ENCODE measurements around the gene COMMD1.
"Not testable (repeated sequence)": the region's sequence is repeated elsewhere in the genome, so short reads cannot be mapped to it uniquely, and the experiment has no call there.

Gene COMMD1

DNA sequence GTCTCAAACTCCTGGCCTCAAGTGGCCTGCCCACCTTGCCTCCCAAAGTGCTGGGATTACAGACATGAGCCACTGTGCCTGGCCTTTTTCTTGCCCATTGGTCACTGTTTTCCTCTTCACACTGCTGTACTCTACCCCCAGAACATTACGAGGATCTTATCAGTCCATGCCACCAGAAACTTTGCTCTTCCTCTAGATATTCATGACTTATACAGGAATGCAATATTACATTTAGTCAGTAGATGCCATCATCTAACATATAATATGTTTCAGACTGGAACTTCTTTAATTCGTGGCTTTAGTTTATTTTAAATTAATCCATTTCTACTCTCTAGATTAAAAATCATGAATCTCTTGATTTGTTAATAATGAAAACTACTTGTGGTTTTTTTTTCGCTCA, 135.5 kb downstream of the COMMD1 start:
- DNase-seq (ENCODE audit: low spot score in 2 of 2) (no peak), ATAC-seq (ENCODE audit: low read depth) (no peak)
- H3K4me3 Mint-ChIP-seq = no peak overlapping the region
- H3K27ac Mint-ChIP-seq = peak overlapping the region; percentile 21
- H3K36me3 Mint-ChIP-seq = peaks cover 6% of the 10 kb centered on the region
- H3K4me1 Mint-ChIP-seq = peaks cover 9% of the 10 kb centered on the region
- no peaks in the 10 kb centered on the region for H3K27me3 Mint-ChIP-seq
- peaks cover 2% of the 10 kb centered on the region for H3K9me3 Mint-ChIP-seq

DNA sequence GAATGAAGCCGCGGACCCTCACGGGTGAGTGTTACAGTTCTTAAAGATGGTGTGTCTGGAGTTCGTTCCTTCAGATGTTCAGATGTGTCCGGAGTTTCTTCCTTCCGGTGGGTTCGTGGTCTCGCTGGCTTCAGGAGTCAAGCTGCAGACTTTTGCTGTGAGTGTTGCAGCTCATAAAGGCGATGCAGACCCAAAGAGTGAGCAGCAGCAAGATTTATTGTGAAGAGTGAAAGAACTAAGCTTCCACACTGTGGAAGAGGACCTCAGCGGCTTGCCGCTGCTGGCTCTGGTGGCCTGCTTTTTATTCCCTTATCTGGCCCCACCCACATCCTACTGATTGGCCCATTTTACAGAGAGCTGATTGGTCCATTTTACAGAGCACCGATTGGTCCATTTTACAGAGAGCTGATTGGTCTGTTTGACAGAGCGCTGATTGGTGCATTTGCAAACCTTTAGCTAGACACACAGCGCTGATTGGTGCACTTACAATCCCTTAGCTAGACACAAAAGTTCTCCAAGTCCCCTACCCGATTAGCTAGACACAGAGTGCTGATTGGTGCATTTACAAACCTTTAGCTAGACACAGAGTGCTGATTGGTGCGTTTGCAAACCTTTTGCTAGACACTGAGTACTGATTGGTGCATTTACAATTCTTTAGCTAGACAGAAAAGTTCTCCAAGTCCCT, 136.4 kb downstream of the COMMD1 start:
- H3K27me3 Mint-ChIP-seq; H3K4me3 Mint-ChIP-seq; DNase-seq (ENCODE audit: low spot score in 2 of 2); ATAC-seq (ENCODE audit: low read depth); H3K27ac Mint-ChIP-seq; H3K36me3 Mint-ChIP-seq; H3K9me3 Mint-ChIP-seq; H3K4me1 Mint-ChIP-seq: not testable (repeated sequence)

DNA sequence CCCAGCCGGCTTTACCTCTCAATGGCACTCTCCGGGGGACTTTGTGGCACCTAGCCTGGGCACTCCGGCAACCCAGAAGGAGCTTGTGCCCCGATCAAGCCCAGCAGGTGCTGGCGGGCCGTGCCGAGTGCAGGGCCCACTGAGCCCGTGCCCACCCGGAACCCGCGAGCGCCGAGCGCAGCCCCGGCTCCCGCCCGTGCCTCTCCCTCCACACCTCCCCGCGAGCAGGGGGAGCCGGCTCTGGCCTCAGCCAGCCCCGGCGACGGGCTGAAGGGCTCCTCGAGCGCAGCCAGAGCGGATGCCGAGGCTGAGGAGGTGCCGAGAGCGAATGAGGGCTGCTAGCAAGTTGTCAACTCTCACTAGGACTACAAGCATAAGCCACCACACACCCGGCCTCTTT, 136.9 kb downstream of the COMMD1 start:
- DNase-seq (ENCODE audit: low spot score in 2 of 2) = no peak
- Mint-ChIP-seq H3K27me3 (no peaks in the 10 kb centered on the region), H3K4me3 (no peak overlapping the region), H3K4me1 (peaks cover 9% of the 10 kb centered on the region), H3K9me3 (peaks cover 2% of the 10 kb centered on the region), H3K27ac (no peak overlapping the region), H3K36me3 (peaks cover 9% of the 10 kb centered on the region)
- no peak for ATAC-seq (ENCODE audit: low read depth)

DNA sequence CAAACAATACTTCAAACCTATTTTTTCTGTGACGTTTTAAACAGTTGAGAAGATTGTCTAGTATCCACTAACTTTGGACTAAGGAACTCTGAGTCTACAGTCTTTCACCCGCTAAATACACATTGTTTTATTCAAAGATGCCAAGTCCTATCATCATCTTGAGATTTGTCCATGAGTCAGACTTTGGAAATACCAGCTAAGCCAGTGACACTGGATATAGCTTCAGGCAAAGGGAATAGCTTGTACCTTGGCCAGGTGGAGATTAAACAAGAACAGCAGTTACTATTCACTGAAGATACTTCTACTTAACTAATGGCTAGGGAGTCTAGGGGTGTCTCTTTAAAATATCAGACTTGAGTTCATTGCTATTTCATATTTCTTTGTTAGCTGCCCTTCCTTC, 137.5 kb downstream of the COMMD1 start:
- Mint-ChIP-seq H3K36me3 (peaks cover 9% of the 10 kb centered on the region), H3K9me3 (peaks cover 2% of the 10 kb centered on the region), H3K27me3 (no peaks in the 10 kb centered on the region), H3K4me1 (peaks cover 12% of the 10 kb centered on the region), H3K27ac (no peak overlapping the region), H3K4me3 (no peak overlapping the region)
- DNase-seq (ENCODE audit: low spot score in 2 of 2) (no peak), ATAC-seq (ENCODE audit: low read depth) (no peak)

DNA sequence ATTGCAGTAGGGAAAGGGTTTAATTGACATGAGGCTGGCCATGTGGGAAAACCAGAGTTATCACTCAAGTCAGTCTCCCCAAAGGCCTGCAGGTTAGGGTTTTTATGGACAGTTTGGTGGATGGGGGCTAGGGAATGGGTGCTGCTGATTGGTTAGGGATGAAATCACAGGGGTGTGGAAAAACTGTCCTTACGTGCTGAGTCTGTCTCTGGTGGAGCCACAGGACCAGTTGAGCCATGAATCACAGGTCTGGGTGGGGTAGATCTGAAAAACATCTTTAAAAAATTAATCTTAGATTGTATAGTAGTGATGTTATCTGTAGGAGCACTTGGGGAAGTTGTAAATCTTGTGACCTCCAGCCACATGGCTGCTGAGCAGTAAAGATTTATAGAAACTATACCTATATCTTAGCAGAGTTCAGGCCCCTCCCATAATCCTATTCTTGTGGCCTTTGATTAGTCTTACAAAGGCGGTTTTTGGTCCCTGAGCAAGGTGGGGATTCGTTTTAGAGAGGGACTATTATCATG, 139.6 kb downstream of the COMMD1 start:
- peaks cover 9% of the 10 kb centered on the region for H3K36me3 Mint-ChIP-seq
- no peaks in the 10 kb centered on the region for H3K27me3 Mint-ChIP-seq
- no peak overlapping the region for H3K4me3 Mint-ChIP-seq
- DNase-seq (ENCODE audit: low spot score in 2 of 2) (no peak), ATAC-seq (ENCODE audit: low read depth) (no peak)
- no peak overlapping the region for H3K27ac Mint-ChIP-seq
- H3K9me3 Mint-ChIP-seq = peaks cover 2% of the 10 kb centered on the region
- peaks cover 5% of the 10 kb centered on the region for H3K4me1 Mint-ChIP-seq

DNA sequence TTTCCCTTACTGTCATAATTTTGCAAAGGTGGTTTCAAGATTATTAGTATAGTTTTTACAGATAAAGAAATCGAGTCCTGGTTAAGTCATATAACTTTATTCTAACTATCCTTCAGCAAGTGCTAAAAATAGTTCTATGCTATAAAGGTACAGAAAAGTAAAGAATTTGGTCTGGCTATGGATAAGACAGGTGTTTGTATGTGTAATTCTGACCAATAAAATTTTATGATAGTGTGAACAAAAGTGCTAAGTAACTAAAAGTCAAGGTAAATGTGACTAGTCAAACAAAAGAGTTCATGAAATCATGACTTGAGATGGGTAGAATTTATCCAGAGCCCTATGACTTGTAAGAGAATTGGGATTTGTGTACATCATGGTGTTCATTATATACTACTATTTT, 140.7 kb downstream of the COMMD1 start:
- H3K4me3 Mint-ChIP-seq = no peak overlapping the region
- DNase-seq (ENCODE audit: low spot score in 2 of 2) (no peak), ATAC-seq (ENCODE audit: low read depth) (no peak)
- H3K9me3 Mint-ChIP-seq = peaks cover 2% of the 10 kb centered on the region
- peaks cover 9% of the 10 kb centered on the region for H3K36me3 Mint-ChIP-seq
- H3K27me3 Mint-ChIP-seq = no peaks in the 10 kb centered on the region
- no peak overlapping the region for H3K27ac Mint-ChIP-seq
- peaks cover 3% of the 10 kb centered on the region for H3K4me1 Mint-ChIP-seq

DNA sequence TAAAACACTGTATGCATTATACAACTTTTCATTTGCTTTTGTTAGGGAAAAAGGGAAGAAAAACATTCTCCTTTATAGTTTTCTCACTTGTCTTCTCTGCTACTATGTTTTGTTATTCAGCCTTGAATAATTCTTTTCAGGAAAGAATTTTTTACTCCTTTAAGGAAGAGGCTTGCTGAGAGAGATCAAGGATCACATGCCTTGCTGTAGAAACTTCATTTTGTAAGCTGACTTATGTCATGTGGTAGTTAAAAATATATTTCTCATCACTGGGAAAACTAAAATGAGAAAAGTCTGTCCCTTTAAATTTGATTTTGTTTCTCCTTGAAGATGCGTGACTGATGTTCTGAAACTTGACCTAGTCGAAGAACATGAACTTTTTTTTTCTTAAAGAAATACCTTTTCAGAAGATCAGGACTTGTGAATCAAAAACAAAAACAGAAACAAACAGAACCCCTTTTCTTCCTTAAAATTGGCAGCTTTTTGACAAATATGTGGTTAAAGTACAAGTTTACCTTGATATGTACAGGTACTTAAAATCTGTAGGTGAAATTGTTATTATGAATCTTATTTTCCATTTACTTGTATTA, 145.1 kb downstream of the COMMD1 start:
- no peak for DNase-seq (ENCODE audit: low spot score in 2 of 2)
- Mint-ChIP-seq H3K36me3 (peaks cover 7% of the 10 kb centered on the region), H3K27me3 (no peaks in the 10 kb centered on the region)

DNA sequence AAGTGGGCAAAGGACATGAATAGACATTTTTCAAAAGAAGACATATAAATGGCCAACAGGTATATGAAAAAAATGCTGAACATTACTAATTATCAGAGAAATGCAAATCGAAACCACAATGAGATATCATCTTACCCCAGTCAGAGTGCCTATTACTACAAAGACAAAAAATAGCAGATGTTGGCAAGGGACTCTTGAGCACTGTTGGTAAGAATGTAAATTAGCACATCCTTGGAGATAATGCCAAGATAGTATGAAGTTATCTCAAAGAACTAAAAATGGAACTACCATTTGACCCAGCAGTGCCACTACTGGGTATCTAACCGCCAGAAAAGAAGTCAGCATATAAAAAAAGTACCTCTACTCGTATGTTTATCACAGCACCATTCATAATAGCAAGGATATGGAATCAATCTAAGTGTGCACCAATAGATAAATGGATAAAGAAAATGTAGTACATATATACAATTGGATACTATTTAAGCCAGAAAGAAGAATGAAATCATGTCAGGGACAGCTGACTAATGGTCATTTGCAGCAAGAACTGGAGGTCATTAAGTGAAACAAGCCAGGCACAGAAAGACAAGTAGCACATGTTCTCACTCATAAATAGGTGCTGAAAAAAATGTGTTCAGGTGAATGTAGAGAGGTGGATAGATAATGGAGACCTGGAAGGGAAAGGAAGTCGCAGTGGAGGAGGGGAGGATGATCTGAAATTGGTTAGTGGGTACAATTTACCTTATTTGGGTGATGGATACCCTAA, 148.7 kb downstream of the COMMD1 start:
- DNase-seq (ENCODE audit: low spot score in 2 of 2) (no peak), ATAC-seq (ENCODE audit: low read depth) (no peak)
- H3K27me3 Mint-ChIP-seq = no peaks in the 10 kb centered on the region
- no peaks in the 10 kb centered on the region for H3K9me3 Mint-ChIP-seq
- H3K36me3 Mint-ChIP-seq = peaks cover 4% of the 10 kb centered on the region
- no peak overlapping the region for H3K27ac Mint-ChIP-seq
- H3K4me3 Mint-ChIP-seq = no peak overlapping the region
- peaks cover 8% of the 10 kb centered on the region for H3K4me1 Mint-ChIP-seq

More for the DNA sequence above, 145.1 kb downstream of the COMMD1 start:
- no peaks in the 10 kb centered on the region for H3K9me3 Mint-ChIP-seq
- H3K4me3 Mint-ChIP-seq = no peak overlapping the region
- H3K4me1 Mint-ChIP-seq = peaks cover 11% of the 10 kb centered on the region
- no peak for ATAC-seq (ENCODE audit: low read depth)
- H3K27ac Mint-ChIP-seq = no peak overlapping the region

DNA sequence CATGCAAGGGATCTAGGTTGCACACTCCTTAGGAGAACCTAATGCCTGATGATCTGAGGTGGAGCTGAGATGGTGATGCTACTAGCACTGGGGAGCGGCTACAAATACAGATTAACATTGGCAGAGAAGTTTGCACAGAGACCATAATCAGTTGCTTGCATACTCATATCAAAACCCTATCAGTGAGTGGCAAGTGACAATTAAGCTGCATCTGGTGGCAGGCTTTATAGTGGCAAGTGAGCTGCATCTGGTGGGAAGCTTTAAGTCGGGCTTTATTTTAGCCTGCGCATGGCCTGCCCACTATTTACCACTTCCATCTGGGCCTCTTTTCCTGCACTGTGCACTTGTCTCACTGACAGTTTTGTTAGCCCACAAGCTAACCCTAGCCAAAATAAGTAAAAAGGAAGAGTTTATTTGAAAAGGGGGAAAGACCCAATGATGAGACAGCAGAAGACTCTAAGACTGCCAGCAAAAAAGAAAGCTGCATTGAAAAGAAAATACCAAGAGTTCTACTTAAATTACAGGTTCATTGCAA, 149.5 kb downstream of the COMMD1 start:
- no peak overlapping the region for H3K4me3 Mint-ChIP-seq
- H3K9me3 Mint-ChIP-seq = no peaks in the 10 kb centered on the region
- no peak overlapping the region for H3K27ac Mint-ChIP-seq
- no peaks in the 10 kb centered on the region for H3K27me3 Mint-ChIP-seq
- peaks cover 11% of the 10 kb centered on the region for H3K36me3 Mint-ChIP-seq
- no peak for DNase-seq (ENCODE audit: low spot score in 2 of 2)
- ATAC-seq (ENCODE audit: low read depth) = no peak
- peaks cover 8% of the 10 kb centered on the region for H3K4me1 Mint-ChIP-seq

DNA sequence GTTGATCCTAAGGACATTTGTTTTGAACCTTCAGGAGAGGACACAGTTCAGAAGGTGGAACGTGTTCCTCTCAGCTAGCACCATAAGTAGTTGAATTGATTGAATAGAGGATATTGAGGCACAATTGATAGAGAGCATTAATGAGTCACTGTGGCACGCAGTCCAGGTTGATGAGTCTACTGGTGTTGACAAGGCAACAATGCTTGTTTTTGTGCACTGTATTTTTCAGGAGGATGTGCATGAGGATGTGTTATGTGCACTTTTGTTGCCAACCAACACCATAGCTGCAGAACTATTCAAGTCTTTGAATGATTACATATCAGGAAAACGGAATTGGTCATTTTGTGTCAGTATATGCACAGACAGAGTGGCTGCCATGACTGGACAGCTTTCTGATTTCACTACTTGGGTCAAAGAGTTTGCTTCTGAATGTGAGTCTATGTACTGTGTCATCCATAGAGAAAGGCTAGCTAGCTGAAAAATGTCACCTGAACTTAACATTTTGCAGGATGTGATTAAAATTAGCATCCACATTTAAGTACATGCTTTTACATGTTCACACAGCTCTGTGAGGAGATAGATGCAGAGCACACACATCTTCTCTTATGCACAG, 150.4 kb downstream of the COMMD1 start:
- Mint-ChIP-seq H3K27ac (no peak overlapping the region), H3K4me1 (peaks cover 8% of the 10 kb centered on the region), H3K9me3 (peaks cover 1% of the 10 kb centered on the region), H3K27me3 (no peaks in the 10 kb centered on the region), H3K4me3 (no peak overlapping the region), H3K36me3 (peaks cover 12% of the 10 kb centered on the region)
- no peak for DNase-seq (ENCODE audit: low spot score in 2 of 2)
- ATAC-seq (ENCODE audit: low read depth) = no peak

DNA sequence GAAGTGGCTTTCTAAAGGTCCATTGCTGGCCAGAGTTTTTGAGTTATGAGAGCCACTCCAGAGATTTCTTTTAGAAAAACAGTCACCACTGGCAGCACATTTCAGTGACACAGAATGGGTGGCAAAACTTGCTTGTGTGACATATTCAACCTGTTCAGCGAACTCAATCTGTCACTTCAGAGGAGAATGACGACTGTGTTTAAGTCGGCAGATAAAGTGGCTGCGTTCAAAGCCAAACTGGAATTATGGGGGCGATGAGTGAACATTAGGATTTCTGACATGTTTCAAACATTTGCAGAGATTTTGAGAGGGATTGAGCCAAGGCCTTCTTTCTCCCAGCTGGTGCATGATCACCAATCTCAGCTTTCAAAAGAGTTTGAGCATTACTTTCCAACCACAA, 150.9 kb downstream of the COMMD1 start:
- ATAC-seq (ENCODE audit: low read depth) (no peak), DNase-seq (ENCODE audit: low spot score in 2 of 2) (no peak)
- H3K36me3 Mint-ChIP-seq = peaks cover 16% of the 10 kb centered on the region
- H3K27ac Mint-ChIP-seq = no peak overlapping the region
- no peaks in the 10 kb centered on the region for H3K27me3 Mint-ChIP-seq
- peaks cover 8% of the 10 kb centered on the region for H3K4me1 Mint-ChIP-seq
- no peak overlapping the region for H3K4me3 Mint-ChIP-seq
- peaks cover 1% of the 10 kb centered on the region for H3K9me3 Mint-ChIP-seq

DNA sequence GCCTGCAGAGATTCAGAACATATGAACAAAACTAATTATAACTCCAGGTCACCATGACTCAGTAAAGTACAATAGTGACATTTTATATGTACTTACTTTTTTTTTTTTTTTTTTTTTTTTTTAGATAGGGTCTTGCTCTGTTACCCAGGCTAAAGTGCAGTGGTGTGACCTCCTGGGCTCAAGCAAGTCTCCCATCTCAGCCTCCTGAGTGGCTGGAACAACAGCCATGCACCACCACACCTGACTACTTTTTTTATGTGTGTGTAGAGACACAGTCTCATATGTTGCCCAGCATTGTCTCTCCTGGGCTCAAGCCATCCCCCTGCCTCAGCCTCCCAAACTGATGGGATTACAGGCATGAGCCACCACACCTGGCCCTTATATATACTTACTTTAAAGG, 159.8 kb downstream of the COMMD1 start:
- DNase-seq (ENCODE audit: low spot score in 2 of 2) (no peak), ATAC-seq (ENCODE audit: low read depth) (no peak)
- peaks cover 3% of the 10 kb centered on the region for H3K4me1 Mint-ChIP-seq
- no peaks in the 10 kb centered on the region for H3K27me3 Mint-ChIP-seq
- peaks cover 14% of the 10 kb centered on the region for H3K36me3 Mint-ChIP-seq
- H3K27ac Mint-ChIP-seq = no peak overlapping the region
- H3K9me3 Mint-ChIP-seq = peaks cover 1% of the 10 kb centered on the region
- H3K4me3 Mint-ChIP-seq = no peak overlapping the region

DNA sequence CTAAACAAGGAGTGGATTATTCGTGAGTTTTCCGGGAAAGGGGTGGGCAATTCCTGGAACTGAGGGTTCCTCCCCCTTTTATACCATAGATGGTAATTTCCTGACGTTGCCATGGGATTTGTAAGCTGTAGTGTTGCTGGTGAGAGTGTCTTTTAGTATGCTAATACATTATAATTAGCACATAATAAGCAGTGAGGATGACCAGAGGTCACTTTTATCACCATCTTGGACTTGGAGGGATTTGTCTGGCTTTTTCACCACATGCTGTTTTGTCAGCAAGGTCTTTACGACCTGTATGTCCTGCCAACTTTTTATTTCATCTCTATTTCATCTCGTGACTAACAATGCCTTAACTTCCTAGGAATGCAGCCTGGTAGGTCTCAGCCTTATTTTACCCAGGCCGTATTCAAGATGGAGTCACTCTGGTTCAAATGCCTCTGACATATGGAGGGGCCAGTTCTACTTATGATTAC, 165.7 kb downstream of the COMMD1 start:
- H3K4me1 Mint-ChIP-seq = peaks cover 3% of the 10 kb centered on the region
- no peaks in the 10 kb centered on the region for H3K27me3 Mint-ChIP-seq
- ATAC-seq (ENCODE audit: low read depth) (no peak), DNase-seq (ENCODE audit: low spot score in 2 of 2) (no peak)
- H3K9me3 Mint-ChIP-seq = no peaks in the 10 kb centered on the region
- H3K27ac Mint-ChIP-seq = no peak overlapping the region
- peaks cover 32% of the 10 kb centered on the region for H3K36me3 Mint-ChIP-seq
- H3K4me3 Mint-ChIP-seq = no peak overlapping the region

All from memory B cell (primary cell).